GM21390 (cell line): ENCODE results near the gene CHPF.

Experiments
- ATAC-seq: cut with Tn5 transposase; IDR thresholded peaks from one replicate; pipeline ENCODE4 v1.9.1; 2021; ENCODE audit not compliant: unreplicated experiment

CHPF gene

GRCh38 chr2:219514836-219515235, 28.8 kb downstream of the CHPF start:
- ATAC-seq, result no peak

DNA sequence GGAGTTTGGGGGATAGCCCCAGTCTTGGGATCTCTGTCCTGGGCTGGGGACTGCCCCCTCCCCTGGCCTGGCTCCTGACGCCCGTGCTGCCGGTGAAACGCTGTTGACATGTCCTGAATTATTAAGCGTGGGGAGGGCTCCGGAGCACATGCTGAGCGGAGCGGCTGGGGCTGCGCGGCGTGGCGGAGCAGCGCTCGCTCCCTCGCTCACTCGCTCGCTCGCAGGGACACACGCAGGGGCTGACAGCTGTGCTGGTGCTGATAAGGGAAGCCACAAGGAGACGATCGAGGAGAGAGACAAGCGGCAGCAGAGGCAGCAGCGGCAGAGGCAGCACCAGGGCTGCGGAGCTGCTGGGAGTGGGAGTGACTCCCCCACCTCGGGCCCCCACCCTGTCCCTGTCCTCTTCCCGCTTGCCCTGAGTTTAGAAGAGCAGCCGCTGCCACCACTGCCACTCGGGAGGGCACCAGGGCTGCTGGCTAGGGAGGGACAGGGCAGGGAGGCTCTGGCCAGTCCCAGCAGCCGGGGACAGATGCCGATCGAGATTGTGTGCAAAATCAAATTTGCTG, 29.3 kb downstream of the CHPF start, which contains the start of gene ASIC4:
TSS of gene ASIC4 (plus strand) at position 287 of the 566 bp plus-strand sequence. CDS start at position 530, 243 bp downstream.
- no peak for ATAC-seq

DNA sequence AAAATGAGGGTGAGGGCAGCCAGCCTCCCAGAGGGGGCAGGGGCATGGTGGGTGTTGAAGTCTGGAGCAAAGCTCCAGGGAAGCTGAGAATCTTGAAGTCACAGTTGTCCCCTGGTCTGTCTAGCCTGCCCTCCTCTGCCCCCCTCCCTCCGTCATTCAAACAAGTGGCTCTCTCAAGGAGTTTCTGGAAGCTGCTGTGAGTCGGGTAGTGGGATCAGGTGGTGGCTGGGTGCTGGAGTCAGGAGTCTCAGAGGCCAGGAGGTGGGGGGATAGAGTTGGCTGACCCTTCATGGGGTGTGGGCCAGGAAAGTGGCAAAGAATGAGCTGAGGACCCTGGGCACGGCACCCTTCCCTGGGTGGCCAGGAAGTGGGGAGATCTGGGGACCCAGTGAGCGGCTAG, 29.8 kb downstream of the CHPF start:
- no peak for ATAC-seq

GRCh38 chr2:219512524-219513216, 30.9 kb downstream of the CHPF start:
- no peak for ATAC-seq

DNA sequence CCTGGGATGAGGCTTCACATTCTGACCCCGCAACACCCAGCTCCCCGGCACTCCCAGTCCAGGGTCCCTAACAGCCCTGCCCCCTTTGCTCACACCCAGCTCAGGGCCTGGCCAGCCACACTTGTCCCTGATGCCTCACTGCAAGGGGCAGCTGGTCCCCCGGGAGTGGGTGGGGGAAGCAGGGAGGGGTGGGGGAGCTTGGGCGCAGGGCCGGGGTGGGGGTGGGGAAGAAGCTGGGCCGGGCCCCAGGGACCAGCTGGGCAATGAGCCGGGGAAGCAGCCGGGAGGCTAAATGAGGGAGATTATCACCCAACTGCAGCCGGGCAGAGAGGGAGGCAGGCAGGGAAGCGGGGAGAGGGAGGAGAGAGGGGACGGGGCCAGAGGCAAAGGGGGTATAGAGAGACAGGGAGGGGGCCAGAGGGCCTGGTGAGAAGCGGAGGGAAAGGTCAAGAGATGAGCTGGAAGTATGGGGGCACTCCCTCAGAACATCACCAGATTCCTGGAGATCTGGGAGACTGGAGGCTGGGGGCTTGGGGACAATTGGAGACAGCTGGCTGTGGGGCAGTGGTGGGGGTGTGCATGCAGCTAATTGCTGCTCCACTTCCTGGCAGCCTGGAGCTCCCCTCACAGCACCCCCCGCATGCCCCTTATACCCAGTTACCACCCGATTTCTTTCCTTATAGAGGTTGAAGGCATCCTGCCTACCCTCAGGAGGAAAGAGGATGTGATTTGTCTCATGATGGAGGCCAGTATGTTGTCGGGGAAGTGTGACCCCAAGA, 31.9 kb downstream of the CHPF start:
- no peak for ATAC-seq

- no peak for ATAC-seq
Measured at GRCh38 chr2:219510512-219511135, 33.0 kb downstream of the CHPF start.

DNA sequence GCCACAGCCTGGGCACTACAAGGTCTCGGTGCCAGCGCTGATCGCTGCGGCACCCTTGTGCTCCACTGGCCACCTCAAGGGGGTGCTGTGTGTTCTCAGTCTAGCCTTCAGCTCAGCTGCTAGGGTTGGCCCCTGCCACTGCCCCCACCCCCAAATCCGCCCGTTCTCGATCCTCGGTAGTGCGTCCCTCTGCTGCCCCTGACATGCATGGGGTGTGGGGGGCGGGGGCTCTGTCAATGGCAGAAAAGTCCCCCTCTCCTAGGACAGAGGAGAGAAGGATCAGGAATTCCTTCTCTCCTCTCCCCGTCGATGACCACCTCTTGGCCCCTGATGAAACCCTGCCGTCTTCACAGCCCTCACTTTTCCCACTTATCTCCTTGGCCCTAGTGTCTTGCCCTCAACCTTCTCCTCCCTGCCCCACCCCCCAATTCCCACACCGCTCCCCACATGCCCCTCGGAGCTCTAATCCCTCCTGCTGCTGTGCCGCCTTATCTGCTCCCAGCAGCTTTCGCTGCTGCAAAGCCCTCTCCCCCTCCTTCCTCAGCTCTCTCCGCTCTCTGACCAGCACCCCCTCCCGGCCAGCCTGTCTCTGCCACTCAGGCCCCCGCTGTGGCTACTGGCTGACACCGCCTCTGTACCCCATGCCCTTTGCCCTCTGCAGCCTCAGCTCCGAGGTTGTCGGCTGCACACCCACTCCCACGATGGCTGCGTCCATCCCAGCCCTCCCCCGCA, 33.7 kb downstream of the CHPF start:
- ATAC-seq, result peak; percentile 71

GRCh38 chr2:219508971-219509779, 34.4 kb downstream of the CHPF start:
- ATAC-seq, result peak; percentile 22

GRCh38 chr2:219508444-219508734, 35.2 kb downstream of the CHPF start:
- ATAC-seq, result no peak

DNA sequence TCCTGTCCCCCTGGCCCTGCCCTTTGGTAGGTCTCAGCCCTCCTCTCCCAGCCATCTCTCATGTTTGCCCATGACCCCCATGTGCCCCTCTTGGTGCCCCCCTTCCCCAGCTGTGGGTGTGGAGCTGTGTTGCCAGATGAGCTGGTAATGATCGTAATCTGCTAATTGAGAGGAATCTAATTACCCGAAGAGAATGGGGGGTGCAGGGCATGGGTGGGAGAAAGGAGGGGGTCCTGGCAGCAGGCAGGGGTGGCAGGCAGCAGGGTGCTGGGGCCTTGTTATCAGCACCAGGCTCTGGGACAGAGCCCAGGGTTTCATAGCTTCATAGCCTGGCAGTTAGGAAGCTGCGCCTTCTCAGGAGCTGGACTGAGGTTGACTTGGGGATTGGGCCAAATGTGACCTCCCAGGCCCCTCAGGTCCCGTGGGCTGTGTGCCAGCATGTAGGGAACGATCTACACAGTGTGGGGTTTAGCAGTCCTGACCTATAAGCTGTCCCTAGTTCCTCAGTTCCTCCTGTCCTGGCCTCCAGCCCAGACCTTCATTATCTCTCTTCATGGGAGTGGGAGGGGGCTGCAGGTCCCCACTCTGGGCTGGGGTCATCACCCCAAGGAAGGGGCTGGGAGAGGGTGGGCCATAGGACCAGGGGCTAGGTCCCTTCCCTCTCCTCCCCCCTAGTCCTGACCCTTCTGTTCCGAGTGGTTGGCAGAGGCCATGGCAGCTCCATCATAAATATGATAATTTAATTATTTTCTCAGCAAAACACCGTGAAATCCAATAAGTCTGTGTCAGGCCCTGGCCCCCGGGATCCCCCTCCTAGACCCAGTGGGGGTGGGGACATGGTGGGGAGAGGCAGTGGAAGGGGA, 35.8 kb downstream of the CHPF start:
- ATAC-seq, result no peak

- ATAC-seq, result no peak
Measured at GRCh38 chr2:219506802-219507526, 36.6 kb downstream of the CHPF start.

- ATAC-seq, result no peak
Measured at GRCh38 chr2:219506153-219506801, 37.3 kb downstream of the CHPF start.

- ATAC-seq, result no peak
Measured at GRCh38 chr2:219505585-219505984, 38.0 kb downstream of the CHPF start.

DNA sequence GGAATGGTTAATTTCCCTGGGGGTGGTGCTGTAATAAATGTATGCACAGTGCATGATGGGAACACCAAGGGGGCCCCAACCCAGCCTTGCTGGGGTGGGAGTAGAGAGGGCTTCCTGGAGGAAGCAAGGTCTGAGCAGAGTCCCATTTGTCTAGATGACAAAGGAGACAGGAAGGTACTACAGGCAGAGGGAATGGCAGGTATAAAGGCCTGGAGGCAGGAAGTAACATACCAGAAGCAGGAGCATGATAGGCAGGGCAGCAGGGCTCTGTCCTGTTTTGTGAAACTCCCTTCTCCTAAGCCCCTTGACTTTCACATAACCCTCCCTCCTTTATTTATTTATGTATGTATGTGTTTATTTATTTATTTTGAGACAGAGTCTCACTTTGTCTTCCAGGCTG, 41.0 kb downstream of the CHPF start:
- no peak for ATAC-seq

GRCh38 chr2:219501849-219502248, 41.8 kb downstream of the CHPF start:
- no peak for ATAC-seq

GRCh38 chr2:219500135-219500534, 43.5 kb downstream of the CHPF start:
- no peak for ATAC-seq

DNA sequence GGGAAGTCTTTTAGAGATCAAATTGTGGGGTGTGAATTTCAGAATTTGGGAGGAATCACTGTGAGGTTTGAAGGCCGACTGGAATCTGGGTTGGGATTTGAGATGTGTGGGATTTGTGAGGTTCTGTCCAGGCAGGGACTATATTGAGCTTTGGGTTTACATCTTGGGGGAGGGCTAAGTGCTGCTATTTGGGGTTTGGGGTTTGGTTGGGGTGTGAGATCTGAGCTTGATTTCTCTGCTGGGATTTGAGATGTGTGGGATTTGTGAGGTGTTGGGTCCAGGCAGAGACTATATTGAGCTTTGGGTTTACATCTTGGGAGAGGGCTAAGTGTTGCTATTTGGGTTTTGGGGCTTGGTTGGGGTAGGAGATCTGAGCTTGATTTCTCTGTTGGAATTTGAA, 44.1 kb downstream of the CHPF start:
- ATAC-seq, result no peak

- no peak for ATAC-seq
Measured at GRCh38 chr2:219499058-219499307, 44.6 kb downstream of the CHPF start.
